ENCODE measurements around the gene CD44. TPM values are rescaled to one million over a fixed set of nuclear protein-coding genes. Genes with fewer than 3 reads are reported as not detected.
A peak's percentile ranks its signal among the peaks of the same experiment; 100 is the strongest.

The CD44 gene
- total RNA-seq, 2 donors from 2014 or later = 698 to 736 TPM

GRCh38 chr11:35187996-35188395, 49.0 kb downstream of the CD44 start:
- Mint-ChIP-seq H3K4me1 (ENCODE audit: low read depth in 2 of 2) (peaks cover 50 to 59% of the 10 kb centered on the region in 2 donors), H3K9me3 (no peaks in the 10 kb centered on the region), H3K27me3 (no peaks in the 10 kb centered on the region), H3K36me3 (peaks cover 52% of the 10 kb centered on the region), H3K4me3 (no peak overlapping the region), H3K27ac (peak overlapping the region; percentile 17 to 28)
- ATAC-seq = no peak
- DNase-seq (ENCODE audit: low spot score) = no peak

- DNase-seq (ENCODE audit: low spot score) (peak; percentile 78), ATAC-seq (peak; percentile 88 to 94)
Measured at GRCh38 chr11:35190804-35191348, 51.9 kb downstream of the CD44 start.

GRCh38 chr11:35192347-35192746, 53.4 kb downstream of the CD44 start:
- no peak for DNase-seq (ENCODE audit: low spot score)
- H3K27ac Mint-ChIP-seq = peak overlapping the region; percentile 54 to 83
- H3K36me3 Mint-ChIP-seq = peaks cover 76% of the 10 kb centered on the region
- no peaks in the 10 kb centered on the region for H3K27me3 Mint-ChIP-seq
- H3K4me3 Mint-ChIP-seq = no peak overlapping the region
- peaks cover 71 to 72% of the 10 kb centered on the region in 2 donors for H3K4me1 Mint-ChIP-seq (ENCODE audit: low read depth in 2 of 2)
- ATAC-seq = no peak
- no peaks in the 10 kb centered on the region for H3K9me3 Mint-ChIP-seq

More at GRCh38 chr11:35190804-35191348, 51.9 kb downstream of the CD44 start:
- no peaks in the 10 kb centered on the region for H3K27me3 Mint-ChIP-seq
- H3K9me3 Mint-ChIP-seq = no peaks in the 10 kb centered on the region
- H3K27ac Mint-ChIP-seq = peak overlapping the region; percentile 71 to 83
- peak overlapping the region; percentile 68 for H3K4me3 Mint-ChIP-seq
- H3K4me1 Mint-ChIP-seq (ENCODE audit: low read depth in 2 of 2) = peaks cover 59 to 68% of the 10 kb centered on the region in 2 donors
- peaks cover 63% of the 10 kb centered on the region for H3K36me3 Mint-ChIP-seq

GRCh38 chr11:35193767-35194166, 54.8 kb downstream of the CD44 start:
- ATAC-seq = no peak
- H3K9me3 Mint-ChIP-seq = no peaks in the 10 kb centered on the region
- H3K27me3 Mint-ChIP-seq = no peaks in the 10 kb centered on the region
- DNase-seq (ENCODE audit: low spot score) = no peak
- H3K36me3 Mint-ChIP-seq = peaks cover 86% of the 10 kb centered on the region
- no peak overlapping the region for H3K4me3 Mint-ChIP-seq
- peak overlapping the region; percentile 54 to 70 for H3K27ac Mint-ChIP-seq
- peaks cover 75 to 77% of the 10 kb centered on the region in 2 donors for H3K4me1 Mint-ChIP-seq (ENCODE audit: low read depth in 2 of 2)

GRCh38 chr11:35197292-35197691, 58.3 kb downstream of the CD44 start:
- ATAC-seq (no peak), DNase-seq (ENCODE audit: low spot score) (no peak)
- H3K27ac Mint-ChIP-seq = peak overlapping the region; percentile 26 to 82
- H3K36me3 Mint-ChIP-seq = peaks cover 88% of the 10 kb centered on the region
- peak overlapping the region; percentile 7 for H3K4me3 Mint-ChIP-seq
- H3K9me3 Mint-ChIP-seq = no peaks in the 10 kb centered on the region
- no peaks in the 10 kb centered on the region for H3K27me3 Mint-ChIP-seq
- peaks cover 54 to 66% of the 10 kb centered on the region in 2 donors for H3K4me1 Mint-ChIP-seq (ENCODE audit: low read depth in 2 of 2)

GRCh38 chr11:35200811-35201341, 61.9 kb downstream of the CD44 start:
- Mint-ChIP-seq H3K27ac (peak overlapping the region in 1 of 2 donors; percentile 30), H3K4me1 (ENCODE audit: low read depth in 2 of 2) (peaks cover 39 to 46% of the 10 kb centered on the region in 2 donors), H3K36me3 (peaks cover 86% of the 10 kb centered on the region), H3K4me3 (no peak overlapping the region), H3K9me3 (no peaks in the 10 kb centered on the region), H3K27me3 (no peaks in the 10 kb centered on the region)
- ATAC-seq (no peak), DNase-seq (ENCODE audit: low spot score) (no peak)

- Mint-ChIP-seq H3K4me1 (ENCODE audit: low read depth in 2 of 2) (peaks cover 21 to 37% of the 10 kb centered on the region in 2 donors), H3K9me3 (no peaks in the 10 kb centered on the region), H3K27ac (no peak overlapping the region), H3K36me3 (peaks cover 81% of the 10 kb centered on the region), H3K27me3 (no peaks in the 10 kb centered on the region), H3K4me3 (no peak overlapping the region)
- DNase-seq (ENCODE audit: low spot score) = no peak
- ATAC-seq = no peak
Measured at GRCh38 chr11:35204614-35205013, 65.6 kb downstream of the CD44 start.

- no peaks in the 10 kb centered on the region for H3K9me3 Mint-ChIP-seq
- H3K27me3 Mint-ChIP-seq = no peaks in the 10 kb centered on the region
- H3K4me3 Mint-ChIP-seq = no peak overlapping the region
- H3K4me1 Mint-ChIP-seq (ENCODE audit: low read depth in 2 of 2) = peaks cover 26 to 38% of the 10 kb centered on the region in 2 donors
- DNase-seq (ENCODE audit: low spot score) (no peak), ATAC-seq (no peak)
- H3K27ac Mint-ChIP-seq = no peak overlapping the region
- H3K36me3 Mint-ChIP-seq = peaks cover 83% of the 10 kb centered on the region
Measured at GRCh38 chr11:35206616-35207015, 67.6 kb downstream of the CD44 start.

GRCh38 chr11:35207471-35208403, 68.8 kb downstream of the CD44 start:
- H3K27me3 Mint-ChIP-seq = no peaks in the 10 kb centered on the region
- DNase-seq (ENCODE audit: low spot score) (no peak), ATAC-seq (no peak)
- peak overlapping the region in 1 of 2 donors; percentile 3 for H3K27ac Mint-ChIP-seq
- no peaks in the 10 kb centered on the region for H3K9me3 Mint-ChIP-seq
- peaks cover 31 to 34% of the 10 kb centered on the region in 2 donors for H3K4me1 Mint-ChIP-seq (ENCODE audit: low read depth in 2 of 2)
- no peak overlapping the region for H3K4me3 Mint-ChIP-seq
- peaks cover 79% of the 10 kb centered on the region for H3K36me3 Mint-ChIP-seq

- no peak overlapping the region for H3K27ac Mint-ChIP-seq
- H3K4me1 Mint-ChIP-seq (ENCODE audit: low read depth in 2 of 2) = peaks cover 37 to 43% of the 10 kb centered on the region in 2 donors
- no peaks in the 10 kb centered on the region for H3K27me3 Mint-ChIP-seq
- no peak overlapping the region for H3K4me3 Mint-ChIP-seq
- H3K9me3 Mint-ChIP-seq = peaks cover 3% of the 10 kb centered on the region
- no peak for ATAC-seq
- DNase-seq (ENCODE audit: low spot score) = no peak
- H3K36me3 Mint-ChIP-seq = peaks cover 81% of the 10 kb centered on the region
Measured at GRCh38 chr11:35208795-35209194, 69.8 kb downstream of the CD44 start.

GRCh38 chr11:35210876-35211546, 72.0 kb downstream of the CD44 start:
- no peak overlapping the region for H3K4me3 Mint-ChIP-seq
- H3K9me3 Mint-ChIP-seq = peaks cover 3% of the 10 kb centered on the region
- ATAC-seq = no peak
- no peaks in the 10 kb centered on the region for H3K27me3 Mint-ChIP-seq
- peaks cover 77% of the 10 kb centered on the region for H3K36me3 Mint-ChIP-seq
- peak overlapping the region; percentile 14 to 18 for H3K27ac Mint-ChIP-seq
- peaks cover 43 to 44% of the 10 kb centered on the region in 2 donors for H3K4me1 Mint-ChIP-seq (ENCODE audit: low read depth in 2 of 2)
- DNase-seq (ENCODE audit: low spot score) = no peak

- Mint-ChIP-seq H3K4me3 (peak overlapping the region; percentile 30), H3K36me3 (peaks cover 77% of the 10 kb centered on the region), H3K27ac (peak overlapping the region; percentile 14 to 18), H3K27me3 (no peaks in the 10 kb centered on the region), H3K4me1 (ENCODE audit: low read depth in 2 of 2) (peaks cover 47 to 49% of the 10 kb centered on the region in 2 donors), H3K9me3 (peaks cover 3% of the 10 kb centered on the region)
- ATAC-seq (no peak), DNase-seq (ENCODE audit: low spot score) (no peak)
Measured at GRCh38 chr11:35211952-35212351, 73.0 kb downstream of the CD44 start.

GRCh38 chr11:35214226-35214770, 75.3 kb downstream of the CD44 start:
- Mint-ChIP-seq H3K4me3 (no peak overlapping the region), H3K36me3 (peaks cover 64% of the 10 kb centered on the region), H3K9me3 (peaks cover 3% of the 10 kb centered on the region), H3K27ac (peak overlapping the region; percentile 57 to 75), H3K4me1 (ENCODE audit: low read depth in 2 of 2) (peaks cover 44 to 46% of the 10 kb centered on the region in 2 donors), H3K27me3 (no peaks in the 10 kb centered on the region)
- DNase-seq (ENCODE audit: low spot score) (no peak), ATAC-seq (no peak)
